Epithelial cell of umbilical artery (primary cell): ENCODE results near the gene SEL1L3. TPM values are rescaled to one million over a fixed set of nuclear protein-coding genes. Genes with fewer than 3 reads are reported as not detected.

ENCODE experiments used
- total RNA-seq: library from RNA; depleted of rRNA; stranded (reverse); fragments of >200 nt; gene quantifications from 2 replicates; pipeline ENCODE4 v1.2.3, GENCODE V29; 2014

SEL1L3 gene
- total RNA-seq: 75.7 and 138 TPM in 2 replicates

GRCh38 chr4:25862411-25863346 is at the start of gene SEL1L3:
TSS of gene SEL1L3 (minus strand) at chr4:25862988. CDS start at chr4:25862836, 152 bp downstream.

Other genes with a start within 250 kb of the SEL1L3 start
- not detected in 2 replicates for gene SLC34A2, start 207.1 kb downstream of the SEL1L3 start, total RNA-seq
- gene SMIM20, start 51.2 kb upstream of the SEL1L3 start, total RNA-seq: 26.3 and 27.4 TPM in 2 replicates